ENCODE measurements around the gene MARVELD2. TPM values are rescaled to one million over a fixed set of nuclear protein-coding genes. Genes with fewer than 3 reads are reported as not detected.
"Not testable (repeated sequence)": the region's sequence is repeated elsewhere in the genome, so short reads cannot be mapped to it uniquely, and the experiment has no call there.

Gene MARVELD2
- total RNA-seq: 1 to 10 TPM in 1 of 2 donors, under 1 TPM in 1; 0.81 to 2.4 TPM

GRCh38 chr5:69414885-69415583 is at the start of gene MARVELD2:
TSS of gene MARVELD2 (plus strand) at chr5:69415116. CDS start at chr5:69419386, 4,270 bp downstream.
- H3K27me3 ChIP-seq (replicated peaks; ENCODE audit: insufficient read depth): no peaks in the 10 kb centered on the region
- H3K4me1 ChIP-seq (ENCODE audit: control insufficient read depth in 1 of 2, low read depth in 2 of 2): no peaks in the 10 kb centered on the region
- H3K36me3 ChIP-seq: peaks cover 6% of the 10 kb centered on the region
- no peaks in the 10 kb centered on the region for H3K9me3 ChIP-seq
- peak within 1 kb of the TSS; percentile 81 for H3K4me3 ChIP-seq
- no peak for TF ChIP-seq CTCF (IDR thresholded peaks at IDR 0.05)
- H3K27ac ChIP-seq: no peak within 1 kb of the TSS
- no peak for DNase-seq (ENCODE audit: low spot score)
- peak; percentile 54 for ATAC-seq (ENCODE audit: insufficient number of reproducible peaks, low FRiP score, low read depth)

GRCh38 chr5:69367697-69368279 is 47.1 kb upstream of the MARVELD2 start:
- no peak overlapping the region for H3K27ac ChIP-seq

GRCh38 chr5:69368458-69369339 is 46.2 kb upstream of the MARVELD2 start:
- no peaks in the 10 kb centered on the region for H3K36me3 ChIP-seq
- H3K4me1 ChIP-seq (ENCODE audit: control insufficient read depth in 1 of 2, low read depth in 2 of 2): peaks cover 19 to 24% of the 10 kb centered on the region in 2 donors
- DNase-seq (ENCODE audit: low spot score) (no peak), ATAC-seq (ENCODE audit: insufficient number of reproducible peaks, low FRiP score, low read depth) (peak; percentile 27)
- no peaks in the 10 kb centered on the region for H3K9me3 ChIP-seq
- no peaks in the 10 kb centered on the region for H3K27me3 ChIP-seq (replicated peaks; ENCODE audit: insufficient read depth)
- H3K27ac ChIP-seq: peak overlapping the region; percentile 87 to 98
- H3K4me3 ChIP-seq: peak overlapping the region; percentile 94
- TF ChIP-seq CTCF (IDR thresholded peaks at IDR 0.05): no peak

More at GRCh38 chr5:69367697-69368279, 47.1 kb upstream of the MARVELD2 start:
- peaks cover 7% of the 10 kb centered on the region for H3K36me3 ChIP-seq
- no peaks in the 10 kb centered on the region for H3K9me3 ChIP-seq
- no peak for TF ChIP-seq CTCF (IDR thresholded peaks at IDR 0.05)
- peak overlapping the region; percentile 94 for H3K4me3 ChIP-seq
- DNase-seq (ENCODE audit: low spot score) (no peak), ATAC-seq (ENCODE audit: insufficient number of reproducible peaks, low FRiP score, low read depth) (no peak)
- H3K4me1 ChIP-seq (ENCODE audit: control insufficient read depth in 1 of 2, low read depth in 2 of 2): peaks cover 19 to 24% of the 10 kb centered on the region in 2 donors
- H3K27me3 ChIP-seq (replicated peaks; ENCODE audit: insufficient read depth): no peaks in the 10 kb centered on the region

GRCh38 chr5:69369340-69370121 is 45.4 kb upstream of the MARVELD2 start, which contains the start of the genes AK6, RAD17 and TAF9:
TSS of gene AK6 (minus strand) at chr5:69369520. CDS start at chr5:69369490, 30 bp downstream.
TSS of gene RAD17 (plus strand) at chr5:69369818. CDS start at chr5:69372209, 2,391 bp downstream.
TSS of gene TAF9 (minus strand) at chr5:69369520. CDS start at chr5:69365737, 3,783 bp downstream.
- peaks cover 19 to 24% of the 10 kb centered on the region in 2 donors for H3K4me1 ChIP-seq (ENCODE audit: control insufficient read depth in 1 of 2, low read depth in 2 of 2)
- H3K27ac ChIP-seq: peak within 1 kb of the TSS; percentile 87 to 98
- H3K9me3 ChIP-seq: no peaks in the 10 kb centered on the region
- H3K4me3 ChIP-seq: peak within 1 kb of the TSS; percentile 94
- ATAC-seq (ENCODE audit: insufficient number of reproducible peaks, low FRiP score, low read depth) (peak; percentile 93), DNase-seq (ENCODE audit: low spot score) (peak; percentile 68)
- no peak for TF ChIP-seq CTCF (IDR thresholded peaks at IDR 0.05)
- no peaks in the 10 kb centered on the region for H3K27me3 ChIP-seq (replicated peaks; ENCODE audit: insufficient read depth)
- no peaks in the 10 kb centered on the region for H3K36me3 ChIP-seq

GRCh38 chr5:69370335-69370734 is 44.6 kb upstream of the MARVELD2 start:
- peaks cover 19 to 24% of the 10 kb centered on the region in 2 donors for H3K4me1 ChIP-seq (ENCODE audit: control insufficient read depth in 1 of 2, low read depth in 2 of 2)
- not testable (repeated sequence) for H3K36me3 ChIP-seq; H3K9me3 ChIP-seq; H3K27me3 ChIP-seq (replicated peaks; ENCODE audit: insufficient read depth); ATAC-seq (ENCODE audit: insufficient number of reproducible peaks, low FRiP score, low read depth); DNase-seq (ENCODE audit: low spot score)
- peak overlapping the region; percentile 18 to 98 for H3K27ac ChIP-seq
- H3K4me3 ChIP-seq: peak overlapping the region; percentile 94
